GM12873 (cell line): ENCODE measurements around the gene RGS7.

Experiments
- TF ChIP-seq, protein P1 (sequence below): IDR thresholded peaks from 2 replicates; pipeline ENCODE4 v1.5.1; 2012; ENCODE audit warnings: low read depth, mild to moderate bottlenecking, moderate library complexity, low read length, control low read depth; ENCODE audit not compliant: insufficient read depth; ENCODE audit errors: missing control alignments

RGS7 gene

DNA sequence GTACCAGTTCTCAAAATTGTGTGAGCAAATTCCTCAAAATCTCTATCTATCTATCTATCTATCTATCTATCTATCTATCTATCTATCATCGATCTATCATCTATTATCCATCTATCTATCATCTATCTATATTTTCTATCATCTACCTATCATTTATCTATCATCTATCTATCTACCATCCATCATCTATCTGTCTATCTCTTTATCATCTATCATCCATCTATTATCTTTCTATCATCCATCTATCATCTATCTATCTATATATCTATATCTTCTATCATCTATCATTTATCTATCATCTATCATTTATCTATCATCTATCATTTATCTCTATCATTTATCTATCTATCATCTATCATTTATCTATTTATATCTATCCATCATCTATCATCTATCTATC is 380.3 kb downstream of the RGS7 start:
- TF ChIP-seq, protein P1, sequence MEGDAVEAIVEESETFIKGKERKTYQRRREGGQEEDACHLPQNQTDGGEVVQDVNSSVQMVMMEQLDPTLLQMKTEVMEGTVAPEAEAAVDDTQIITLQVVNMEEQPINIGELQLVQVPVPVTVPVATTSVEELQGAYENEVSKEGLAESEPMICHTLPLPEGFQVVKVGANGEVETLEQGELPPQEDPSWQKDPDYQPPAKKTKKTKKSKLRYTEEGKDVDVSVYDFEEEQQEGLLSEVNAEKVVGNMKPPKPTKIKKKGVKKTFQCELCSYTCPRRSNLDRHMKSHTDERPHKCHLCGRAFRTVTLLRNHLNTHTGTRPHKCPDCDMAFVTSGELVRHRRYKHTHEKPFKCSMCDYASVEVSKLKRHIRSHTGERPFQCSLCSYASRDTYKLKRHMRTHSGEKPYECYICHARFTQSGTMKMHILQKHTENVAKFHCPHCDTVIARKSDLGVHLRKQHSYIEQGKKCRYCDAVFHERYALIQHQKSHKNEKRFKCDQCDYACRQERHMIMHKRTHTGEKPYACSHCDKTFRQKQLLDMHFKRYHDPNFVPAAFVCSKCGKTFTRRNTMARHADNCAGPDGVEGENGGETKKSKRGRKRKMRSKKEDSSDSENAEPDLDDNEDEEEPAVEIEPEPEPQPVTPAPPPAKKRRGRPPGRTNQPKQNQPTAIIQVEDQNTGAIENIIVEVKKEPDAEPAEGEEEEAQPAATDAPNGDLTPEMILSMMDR = no peak

DNA sequence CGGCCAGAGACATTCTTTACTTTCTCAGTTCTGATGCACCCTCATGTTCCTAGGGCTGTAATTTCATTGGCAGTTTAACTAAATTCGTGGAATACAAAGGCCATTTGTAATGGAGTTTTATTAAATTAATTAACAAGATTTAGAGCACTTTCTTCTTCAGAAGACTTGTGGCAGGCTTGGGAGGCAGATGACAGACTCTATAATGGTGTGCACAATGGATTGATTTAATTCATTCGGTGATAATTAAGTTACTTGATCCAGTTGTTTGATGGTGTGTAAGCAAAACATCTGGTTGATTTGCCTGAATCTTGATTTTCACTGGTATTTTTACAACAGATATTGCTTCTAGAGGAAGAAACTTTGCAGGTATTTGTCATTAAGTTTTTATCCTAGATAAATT is 383.1 kb downstream of the RGS7 start:
- TF ChIP-seq, protein P1 = no peak

DNA sequence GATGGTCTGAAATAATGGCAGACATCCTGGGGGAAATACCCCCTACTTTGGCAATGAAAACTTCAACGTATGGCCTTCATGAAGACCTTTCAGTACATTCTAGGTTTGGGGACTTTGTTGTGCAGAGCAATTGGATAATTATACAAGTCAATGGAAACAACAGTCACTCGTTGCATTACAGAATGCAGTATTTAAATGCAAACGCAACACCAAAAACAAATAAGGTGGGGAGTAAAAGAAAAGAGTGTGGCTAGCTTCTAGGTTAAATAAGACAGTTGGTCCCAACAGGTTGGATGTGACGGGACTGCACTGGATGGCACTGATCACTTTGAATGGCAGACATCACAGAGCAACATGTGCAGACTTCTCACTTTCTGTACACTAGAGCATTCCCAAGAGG is 386.8 kb downstream of the RGS7 start:
- TF ChIP-seq, protein P1 = no peak

DNA sequence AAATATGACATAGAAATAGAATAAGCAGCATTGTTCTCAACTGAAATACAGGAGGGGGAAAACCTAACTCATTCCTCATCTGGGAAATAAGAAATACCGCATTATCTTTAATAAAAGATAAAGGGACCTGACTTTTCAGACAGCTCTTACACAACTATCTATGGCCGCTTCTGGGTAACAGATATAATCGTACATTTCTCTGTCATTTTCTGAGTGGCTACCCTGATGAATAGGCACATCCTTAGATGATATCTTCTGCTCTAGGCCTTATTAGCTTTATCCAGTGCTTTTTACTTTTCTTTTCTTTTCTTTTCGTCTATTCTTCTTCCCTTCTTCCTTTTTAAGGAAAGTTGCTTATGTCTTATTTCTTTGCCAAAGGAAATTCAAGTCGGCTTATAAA is 388.1 kb downstream of the RGS7 start:
- TF ChIP-seq, protein P1 = no peak

- TF ChIP-seq, protein P1 = no peak
Measured at GRCh38 chr1:240967070-240967724, 389.8 kb downstream of the RGS7 start.

GRCh38 chr1:240965581-240966091 is 391.4 kb downstream of the RGS7 start:
- TF ChIP-seq, protein P1 = no peak

GRCh38 chr1:240962086-240962485 is 394.9 kb downstream of the RGS7 start:
- TF ChIP-seq, protein P1 = no peak
